ENCODE results near the gene RPL26.

DNA sequence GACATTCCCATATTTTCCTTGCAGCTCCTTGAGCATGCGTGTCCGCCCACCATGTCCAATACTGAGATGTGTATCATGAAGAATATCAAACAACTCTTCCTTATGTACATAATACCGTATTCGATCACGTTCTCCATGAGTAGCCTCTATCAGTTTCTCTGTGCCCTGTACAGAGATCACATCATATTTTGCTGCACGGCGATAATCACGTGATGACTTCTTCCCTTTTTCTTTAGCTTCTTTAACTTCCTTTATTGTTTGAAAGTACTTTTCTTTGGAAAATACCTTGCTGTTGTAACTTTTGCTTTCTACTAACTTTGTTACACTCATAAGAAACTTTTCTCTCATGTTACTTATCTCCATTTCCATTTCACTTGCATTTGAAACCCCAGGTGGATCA is 13.0 kb downstream of the RPL26 start:
- TF ChIP-seq, protein P1, sequence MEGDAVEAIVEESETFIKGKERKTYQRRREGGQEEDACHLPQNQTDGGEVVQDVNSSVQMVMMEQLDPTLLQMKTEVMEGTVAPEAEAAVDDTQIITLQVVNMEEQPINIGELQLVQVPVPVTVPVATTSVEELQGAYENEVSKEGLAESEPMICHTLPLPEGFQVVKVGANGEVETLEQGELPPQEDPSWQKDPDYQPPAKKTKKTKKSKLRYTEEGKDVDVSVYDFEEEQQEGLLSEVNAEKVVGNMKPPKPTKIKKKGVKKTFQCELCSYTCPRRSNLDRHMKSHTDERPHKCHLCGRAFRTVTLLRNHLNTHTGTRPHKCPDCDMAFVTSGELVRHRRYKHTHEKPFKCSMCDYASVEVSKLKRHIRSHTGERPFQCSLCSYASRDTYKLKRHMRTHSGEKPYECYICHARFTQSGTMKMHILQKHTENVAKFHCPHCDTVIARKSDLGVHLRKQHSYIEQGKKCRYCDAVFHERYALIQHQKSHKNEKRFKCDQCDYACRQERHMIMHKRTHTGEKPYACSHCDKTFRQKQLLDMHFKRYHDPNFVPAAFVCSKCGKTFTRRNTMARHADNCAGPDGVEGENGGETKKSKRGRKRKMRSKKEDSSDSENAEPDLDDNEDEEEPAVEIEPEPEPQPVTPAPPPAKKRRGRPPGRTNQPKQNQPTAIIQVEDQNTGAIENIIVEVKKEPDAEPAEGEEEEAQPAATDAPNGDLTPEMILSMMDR (IDR thresholded peaks at IDR 0.05 in 4 of 5, conservative IDR thresholded peaks at IDR 0.05 in 1 of 5) = no peak
- no peak for TF ChIP-seq POLR2A (IDR thresholded peaks at IDR 0.05)

All from gastrocnemius medialis (tissue), 4 donors.